HPDE6-E6E7 (cell line): ENCODE measurements around the gene SSNA1.
A peak's percentile ranks its signal among the peaks of the same experiment; 100 is the strongest.

Experiments used
- DNase-seq: peaks from one replicate; pipeline ENCODE4 v3.0.0; 2011; ENCODE audit warnings: missing footprints; ENCODE audit errors: extremely low spot score

Gene SSNA1

DNA sequence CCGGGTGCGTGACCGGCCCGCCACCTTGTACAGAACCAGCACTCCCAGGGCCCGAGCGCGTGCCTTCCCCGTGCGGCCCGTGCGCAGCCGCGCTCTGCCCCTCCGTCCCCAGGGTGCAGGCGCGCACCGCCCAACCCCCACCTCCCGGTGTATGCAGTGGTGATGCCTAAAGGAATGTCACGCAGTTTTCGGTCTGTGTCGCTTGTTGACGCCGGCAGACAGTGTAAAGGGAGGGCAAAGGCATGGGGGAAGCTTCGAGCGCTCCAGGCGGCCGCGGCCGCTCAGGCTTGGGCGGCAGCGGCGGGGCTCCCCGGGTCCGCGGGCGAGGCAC is 19.9 kb upstream of the SSNA1 start:
- no peak for DNase-seq

DNA sequence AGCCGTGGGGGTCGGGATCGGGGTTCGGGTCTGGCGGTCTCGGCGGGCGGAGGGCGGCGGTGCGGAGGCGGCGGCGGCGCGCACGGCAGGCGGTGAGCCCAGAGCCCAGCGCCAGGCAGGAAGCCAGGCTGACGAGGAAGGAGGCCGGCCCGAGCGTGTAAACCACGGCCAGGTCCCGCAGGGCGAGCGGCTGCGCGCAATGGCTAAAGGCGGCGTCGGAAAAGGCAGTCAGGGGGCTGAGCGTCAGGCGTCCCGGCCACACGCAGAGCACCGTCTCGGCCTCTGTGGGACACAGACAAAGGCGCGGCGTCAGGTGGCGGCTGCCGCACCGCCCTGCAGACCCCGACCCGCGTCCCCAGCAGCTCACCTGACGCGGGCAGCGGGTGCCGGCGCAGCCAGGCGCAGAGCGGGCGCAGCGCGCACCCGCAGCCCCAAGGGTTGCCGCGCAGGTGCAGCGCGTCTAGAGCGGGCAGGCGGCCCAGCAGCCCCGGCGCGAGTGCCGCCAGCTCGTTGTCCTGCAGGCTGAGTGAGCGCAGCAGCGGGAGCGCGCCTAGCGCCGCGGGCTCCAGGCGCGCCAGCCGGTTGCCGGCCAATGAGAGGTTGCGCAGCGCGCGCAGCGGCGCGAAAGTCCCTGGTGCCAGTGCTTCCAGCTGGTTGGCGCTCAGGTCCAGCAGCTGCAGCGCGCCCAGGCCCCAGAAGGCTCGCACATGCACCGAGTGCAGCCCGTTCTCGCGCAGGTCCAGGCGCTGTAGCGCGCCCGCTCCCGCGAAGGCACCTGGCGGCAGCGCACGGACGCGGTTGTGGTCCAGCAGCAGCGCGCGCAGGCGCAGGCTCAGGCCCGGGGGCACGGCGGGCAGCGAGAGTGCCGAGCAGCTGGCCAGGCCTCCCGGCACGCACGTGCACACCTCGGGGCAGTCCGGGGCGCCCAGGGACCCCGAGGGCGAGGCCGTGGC is 19.3 kb upstream of the SSNA1 start:
- no peak for DNase-seq

DNA sequence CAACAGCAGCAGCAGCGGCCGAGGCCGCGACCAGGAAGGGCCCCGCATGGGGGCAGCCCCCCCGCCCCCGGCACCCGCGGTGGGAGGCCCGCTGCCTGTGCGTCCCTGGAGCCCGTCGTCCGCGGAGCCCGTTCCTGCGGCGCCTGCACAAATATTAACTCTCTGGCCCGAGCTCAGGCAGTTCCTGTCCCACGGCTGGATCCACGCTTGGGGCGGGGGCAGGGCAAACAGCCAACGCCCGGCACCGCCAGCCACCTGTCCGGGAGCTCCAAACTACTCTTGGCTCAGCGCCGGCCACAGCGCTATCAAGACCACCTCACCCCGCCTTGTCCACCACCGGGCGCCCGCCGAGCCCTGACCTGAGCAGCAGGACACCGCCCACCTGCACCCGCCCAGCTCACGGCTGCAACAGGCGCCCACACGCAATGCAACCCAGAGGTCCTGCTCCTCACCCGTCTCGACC is 18.5 kb upstream of the SSNA1 start, which contains the start of gene LRRC26:
TSS of gene LRRC26 (minus strand) at position 156 of the 463 bp plus-strand sequence. CDS start at position 48, 108 bp downstream.
- no peak for DNase-seq

GRCh38 chr9:137170486-137171148 is 17.9 kb upstream of the SSNA1 start:
- no peak for DNase-seq

- DNase-seq = no peak
Measured at GRCh38 chr9:137171149-137171900, 17.2 kb upstream of the SSNA1 start.

- DNase-seq = no peak
Measured at GRCh38 chr9:137172901-137173795, 15.3 kb upstream of the SSNA1 start.

- DNase-seq = no peak
Measured at GRCh38 chr9:137173796-137174664, 14.4 kb upstream of the SSNA1 start.

GRCh38 chr9:137174722-137175293 is 13.7 kb upstream of the SSNA1 start:
- DNase-seq = no peak

GRCh38 chr9:137175345-137175961 is 13.0 kb upstream of the SSNA1 start:
- no peak for DNase-seq

DNA sequence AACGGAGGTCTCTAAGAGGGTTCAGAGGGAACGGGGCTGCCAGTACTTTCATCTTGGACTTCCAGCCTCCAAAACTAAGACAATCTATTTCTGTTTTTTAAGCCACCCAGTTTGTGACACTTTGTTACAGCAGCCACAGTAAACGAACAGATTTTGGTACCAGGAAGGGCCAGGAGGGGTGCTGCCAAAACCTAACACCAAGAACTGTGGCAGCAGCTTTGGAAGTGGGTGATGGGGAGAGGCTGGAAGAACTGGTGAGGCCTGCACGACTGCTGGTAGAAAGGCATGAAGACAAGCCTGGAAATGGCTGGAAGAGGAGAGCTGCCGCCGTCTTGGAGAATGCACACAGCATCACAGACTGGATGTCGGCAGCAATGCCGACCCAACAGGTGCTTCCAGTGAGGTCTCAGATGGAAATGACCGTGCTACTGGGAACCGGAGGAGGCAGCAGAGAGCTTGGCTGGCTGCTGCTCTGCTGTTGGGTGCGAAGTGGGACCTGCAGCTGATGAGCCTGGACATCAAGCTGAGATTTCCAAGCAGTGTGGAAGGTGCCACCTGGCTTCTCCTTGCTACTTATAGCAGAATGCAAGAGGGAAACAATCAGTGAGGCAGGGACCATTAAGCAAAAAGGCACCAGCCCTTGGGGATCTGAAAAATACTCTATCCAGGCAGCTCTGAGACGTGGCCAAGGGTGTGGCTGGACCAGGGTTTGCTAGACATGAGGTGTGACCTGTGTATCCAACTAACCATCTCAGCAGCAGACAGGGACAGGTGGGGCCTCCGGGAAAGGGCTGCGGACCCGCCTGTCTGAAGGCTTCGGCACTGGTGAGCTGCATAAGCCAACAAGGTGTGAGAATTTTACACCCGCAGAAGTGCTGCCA is 11.9 kb upstream of the SSNA1 start:
- DNase-seq = peak; percentile 75

GRCh38 chr9:137178201-137178938 is 10.1 kb upstream of the SSNA1 start:
- no peak for DNase-seq

DNA sequence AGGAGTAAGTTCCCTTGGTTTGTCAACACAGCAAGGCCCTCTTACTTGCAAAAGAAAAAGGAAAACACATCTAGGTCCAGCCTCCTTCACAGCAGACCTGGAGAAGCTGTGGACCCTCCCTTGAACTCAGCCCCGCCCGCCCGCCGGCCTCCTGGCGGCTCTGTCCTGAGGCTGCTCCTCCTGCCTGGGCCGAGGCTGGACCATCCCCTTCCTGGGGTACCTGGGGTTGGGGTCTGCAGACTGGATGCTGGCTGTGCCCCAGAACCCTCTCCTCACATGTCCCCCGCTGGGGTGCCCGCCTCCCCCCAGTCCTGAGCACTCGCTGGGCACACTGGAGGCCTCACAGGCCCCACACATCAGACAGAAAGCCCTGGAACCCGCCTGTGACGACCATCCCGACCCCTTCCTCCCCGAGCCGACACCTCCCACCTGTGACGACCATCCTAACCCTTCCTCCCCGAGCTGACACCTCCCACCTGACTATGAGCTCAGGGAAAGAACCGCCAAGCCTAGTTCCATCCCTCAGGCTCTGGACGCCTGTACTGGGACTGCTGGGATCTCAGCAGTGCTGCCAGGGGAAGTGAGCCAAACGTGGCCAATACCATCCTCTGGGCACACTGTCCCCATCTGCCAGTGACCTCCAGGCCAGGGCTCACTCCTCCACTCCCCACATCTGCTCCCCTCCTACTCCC is 9.4 kb upstream of the SSNA1 start:
- DNase-seq = no peak

GRCh38 chr9:137179761-137180160 is 8.7 kb upstream of the SSNA1 start:
- DNase-seq = no peak

DNA sequence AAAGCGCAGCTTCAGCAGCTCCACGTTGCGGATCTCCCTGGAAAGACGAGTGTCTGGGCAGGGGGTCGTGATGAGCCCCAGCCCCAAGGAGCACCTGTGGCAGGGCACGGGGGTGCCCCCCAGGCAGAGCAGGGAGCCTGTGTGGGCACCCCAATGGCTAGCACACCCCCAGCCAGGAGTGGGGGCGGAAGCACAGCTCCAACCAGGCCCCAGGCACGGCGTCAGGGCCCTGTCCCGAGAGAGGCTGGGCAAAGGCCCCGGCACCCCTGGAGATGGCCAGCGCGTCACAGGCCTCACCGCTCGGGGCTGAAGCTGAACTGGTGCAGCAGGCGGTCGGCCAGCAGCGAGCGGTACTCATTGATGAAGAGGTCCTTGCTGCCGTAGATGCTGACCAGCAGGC is 8.0 kb upstream of the SSNA1 start:
- no peak for DNase-seq

GRCh38 chr9:137181680-137182079 is 6.8 kb upstream of the SSNA1 start:
- DNase-seq = no peak

- DNase-seq = no peak
Measured at GRCh38 chr9:137182836-137183235, 5.6 kb upstream of the SSNA1 start.

DNA sequence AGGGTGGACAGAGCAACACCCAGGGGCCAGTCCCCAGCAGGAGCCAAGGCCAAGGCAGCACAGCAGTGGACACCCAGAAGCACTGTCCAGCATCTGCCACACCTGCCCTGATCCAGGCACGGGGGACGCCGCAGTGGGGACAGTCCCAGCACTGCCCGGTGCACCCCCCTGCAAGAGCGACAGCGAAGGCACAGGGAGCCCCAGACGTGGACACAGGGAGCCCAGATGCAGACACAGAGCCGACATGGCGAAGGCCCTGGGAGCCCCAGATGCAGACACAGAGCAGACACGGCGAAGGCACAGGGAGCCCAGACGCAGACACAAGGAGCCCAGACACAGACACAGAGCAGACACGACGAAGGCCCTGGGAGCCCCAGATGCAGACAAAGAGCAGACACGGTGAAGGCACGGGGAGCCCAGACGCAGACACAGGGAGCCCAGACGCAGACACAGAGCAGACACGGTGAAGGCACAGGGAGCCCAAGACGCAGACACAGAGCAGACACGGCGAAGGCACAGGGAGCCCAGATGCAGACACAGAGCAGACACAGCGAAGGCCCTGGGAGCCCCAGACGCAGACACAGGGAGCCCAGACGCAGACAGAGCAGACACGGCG is 4.4 kb upstream of the SSNA1 start:
- no peak for DNase-seq
